Purkinje cell (primary cell): ENCODE results near the gene SETDB2. TPM values are rescaled to one million over a fixed set of nuclear protein-coding genes. Genes with fewer than 3 reads are reported as not detected.

ENCODE experiments used
- polyA plus RNA-seq: library from polyadenylated mRNA; unstranded; fragments of >200 nt; fragmentation: Nextera tagmentation; gene quantifications from 2 replicates; pipeline ENCODE4 v1.2.1, GENCODE V29; 2014

The SETDB2 gene, protein sequence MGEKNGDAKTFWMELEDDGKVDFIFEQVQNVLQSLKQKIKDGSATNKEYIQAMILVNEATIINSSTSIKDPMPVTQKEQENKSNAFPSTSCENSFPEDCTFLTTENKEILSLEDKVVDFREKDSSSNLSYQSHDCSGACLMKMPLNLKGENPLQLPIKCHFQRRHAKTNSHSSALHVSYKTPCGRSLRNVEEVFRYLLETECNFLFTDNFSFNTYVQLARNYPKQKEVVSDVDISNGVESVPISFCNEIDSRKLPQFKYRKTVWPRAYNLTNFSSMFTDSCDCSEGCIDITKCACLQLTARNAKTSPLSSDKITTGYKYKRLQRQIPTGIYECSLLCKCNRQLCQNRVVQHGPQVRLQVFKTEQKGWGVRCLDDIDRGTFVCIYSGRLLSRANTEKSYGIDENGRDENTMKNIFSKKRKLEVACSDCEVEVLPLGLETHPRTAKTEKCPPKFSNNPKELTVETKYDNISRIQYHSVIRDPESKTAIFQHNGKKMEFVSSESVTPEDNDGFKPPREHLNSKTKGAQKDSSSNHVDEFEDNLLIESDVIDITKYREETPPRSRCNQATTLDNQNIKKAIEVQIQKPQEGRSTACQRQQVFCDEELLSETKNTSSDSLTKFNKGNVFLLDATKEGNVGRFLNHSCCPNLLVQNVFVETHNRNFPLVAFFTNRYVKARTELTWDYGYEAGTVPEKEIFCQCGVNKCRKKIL
- 4.9 and 6.9 TPM in 2 replicates for polyA plus RNA-seq

GRCh38 chr13:49443704-49444523 is at the start of gene SETDB2, which contains the start of gene CAB39L:
Gene SETDB2, plus strand, starts transcription at chr13:49444274. Its CDS starts 7,620 bp downstream, at chr13:49451894.
Gene CAB39L, minus strand, starts transcription at chr13:49444064. Its CDS starts 61,154 bp downstream, at chr13:49382910.

DNA sequence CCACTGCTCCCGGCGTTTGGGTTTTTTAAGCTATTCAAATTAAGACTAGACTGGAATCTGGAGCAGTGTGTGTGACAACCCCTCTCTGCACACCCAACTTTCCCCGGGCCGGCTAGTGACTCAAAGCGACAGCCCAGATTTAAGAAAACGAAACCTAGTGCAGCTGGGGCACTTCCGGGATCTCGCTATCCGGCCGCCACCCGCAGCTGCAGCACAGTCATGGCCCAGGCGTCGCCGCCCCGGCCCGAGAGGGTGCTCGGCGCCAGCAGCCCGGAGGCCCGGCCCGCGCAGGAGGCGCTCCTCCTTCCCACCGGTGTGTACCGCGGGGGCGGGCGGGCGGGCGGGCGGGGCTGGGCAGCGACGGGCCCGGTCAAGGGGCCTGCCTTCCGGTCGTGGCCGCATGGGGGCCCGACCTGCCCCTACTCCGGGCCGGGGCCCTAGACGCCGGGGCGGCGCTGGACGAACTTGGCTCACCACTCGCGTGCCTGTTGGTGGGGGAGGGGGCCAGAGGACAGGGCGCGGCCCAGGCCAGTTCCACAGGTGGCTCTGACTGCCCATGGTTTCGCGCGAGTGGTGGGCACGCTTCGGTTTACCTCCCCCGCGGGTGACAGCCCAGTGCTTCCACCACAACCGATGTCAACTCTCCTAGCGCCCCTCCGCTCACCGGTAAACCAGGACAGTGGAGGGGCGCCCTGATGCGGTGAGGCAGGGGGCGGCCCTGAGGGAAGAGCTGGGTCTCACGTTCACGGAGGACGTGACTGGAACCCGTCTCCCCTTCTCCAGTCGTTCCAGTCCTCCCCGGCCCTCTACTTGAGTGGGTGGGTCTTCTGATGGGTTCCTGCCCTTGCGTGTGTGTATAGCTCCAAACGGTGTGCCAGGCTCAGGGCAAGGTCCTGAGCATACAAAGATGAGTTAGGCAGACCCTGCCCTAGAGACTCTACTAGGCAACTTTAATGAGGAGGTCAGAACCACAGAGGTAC is 52.0 kb downstream of the SETDB2 start, which contains the start of gene PHF11:
Gene PHF11, plus strand, starts transcription at position 171 of the 980 bp plus-strand sequence. Its CDS starts 49 bp downstream, at position 220.

Other genes starting within 250 kb of the SETDB2 start
- gene MLNR, start 223.9 kb upstream of the SETDB2 start, polyA plus RNA-seq = not detected in 2 replicates
- 70.3 and 84.0 TPM in 2 replicates for gene CDADC1, start 196.3 kb upstream of the SETDB2 start, polyA plus RNA-seq
- gene CAB39L, start 210 bp upstream of the SETDB2 start, polyA plus RNA-seq = 12.7 and 19.3 TPM in 2 replicates
- gene PHF11, start 51.7 kb downstream of the SETDB2 start, polyA plus RNA-seq = 29.3 and 36.7 TPM in 2 replicates
- gene RCBTB1, start 141.3 kb downstream of the SETDB2 start, polyA plus RNA-seq = 26.9 and 28.2 TPM in 2 replicates
- not detected in 2 replicates for gene ARL11, start 184.2 kb downstream of the SETDB2 start, polyA plus RNA-seq
- 18.6 and 30.7 TPM in 2 replicates for gene EBPL, start 247.2 kb downstream of the SETDB2 start, polyA plus RNA-seq